Natural killer cell (primary cell): ENCODE data around the gene PTGR2. TPM values are rescaled to one million over a fixed set of nuclear protein-coding genes. Genes with fewer than 3 reads are reported as not detected.

Experiments
- ATAC-seq, 3 donors: fragments of 150-1000 bp in 2 of 3; fragments of 200-7000 bp in 1 of 3; cut with Tn5 transposase; 1 replicate in 1 of 3; 2 replicates in 2 of 3; pipeline ENCODE4 v1.10.0; 2021; ENCODE audit warnings: mild to moderate bottlenecking in 2 of 3, moderate library complexity in 2 of 3
- DNase-seq, 2 donors: peaks; one replicate each; pipeline versions ENCODE4 v3.0.0 to v3.0.0-alpha.2; 2013 to 2021; ENCODE audit warnings: mixed read lengths in 1 of 2
- H3K27ac ChIP-seq: one replicate; pipeline ENCODE4 v1.5.1; 2013; ENCODE audit warnings: mild to moderate bottlenecking, low read length
- H3K27me3 ChIP-seq: one replicate; pipeline ENCODE4 v1.6.1; 2013; ENCODE audit warnings: low read length; ENCODE audit not compliant: control insufficient read depth, insufficient read depth
- H3K36me3 ChIP-seq: one replicate; pipeline ENCODE4 v1.6.1; 2013; ENCODE audit warnings: low read length; ENCODE audit not compliant: control insufficient read depth, insufficient read depth
- H3K4me1 ChIP-seq: one replicate; pipeline ENCODE4 v1.6.1; 2013; ENCODE audit warnings: low read length; ENCODE audit not compliant: control insufficient read depth, insufficient read depth
- H3K4me3 ChIP-seq: one replicate; pipeline ENCODE4 v1.5.1; 2013; ENCODE audit warnings: low read length
- H3K9me3 ChIP-seq: one replicate; pipeline ENCODE4 v1.6.1; 2013; ENCODE audit warnings: low read length; ENCODE audit not compliant: control insufficient read depth, insufficient read depth
- H3K27ac Mint-ChIP-seq, 2 donors: one replicate each; pipeline ENCODE4 v1.8.0; 2022; ENCODE audit warnings: mild to moderate bottlenecking in 2 of 2, mixed read lengths in 2 of 2, moderate library complexity in 1 of 2
- H3K27me3 Mint-ChIP-seq, 2 donors: one replicate each; pipeline ENCODE4 v1.8.0; 2022; ENCODE audit warnings: low read depth in 2 of 2, mixed read lengths in 2 of 2
- H3K36me3 Mint-ChIP-seq: one replicate; pipeline ENCODE4 v1.8.0; 2022; ENCODE audit warnings: mixed read lengths
- H3K4me1 Mint-ChIP-seq, 2 donors: one replicate each; pipeline ENCODE4 v1.8.0; 2022; ENCODE audit warnings: mixed read lengths in 2 of 2
- H3K4me3 Mint-ChIP-seq: one replicate; pipeline ENCODE4 v1.8.0; 2022; ENCODE audit warnings: mild to moderate bottlenecking, moderate library complexity, mixed read lengths
- H3K9me3 Mint-ChIP-seq, 2 donors: one replicate each; pipeline ENCODE4 v1.8.0; 2022; ENCODE audit warnings: mixed read lengths in 2 of 2
- WGBS: methylation state at CpG from one replicate; pipeline ENCODE4 v1.1.7; 2013; ENCODE audit warnings: missing lambda C conversion rate; ENCODE audit not compliant: insufficient coverage; 5-methylcytosine and 5-hydroxymethylcytosine counted together
- intact Hi-C: fragments of 100-400 bp; cut with micrococcal nuclease; formaldehyde crosslinking; loops from one replicate; pipeline ENCODE4 v1.14.2; 2022
- total RNA-seq, 4 donors: library from RNA; stranded (reverse); fragments of 120-200 nt in 1 of 4; gene quantifications; one replicate each; pipeline versions ENCODE4 v1.2.3 to v1.2.4, GENCODE V29; 2013 to 2022
- TF ChIP-seq, protein P1 (sequence below): fragments of 200-600 bp; IDR thresholded peaks from one replicate; pipeline ENCODE4 v1.8.0; 2022; ENCODE audit warnings: antibody characterized with exemption

Gene PTGR2
- total RNA-seq, 3 donors from 2014 or later (not counting 1 experiment from before 2014, with no cell fraction given) = 0.48 to 1.5 (median 1.5) TPM

DNA sequence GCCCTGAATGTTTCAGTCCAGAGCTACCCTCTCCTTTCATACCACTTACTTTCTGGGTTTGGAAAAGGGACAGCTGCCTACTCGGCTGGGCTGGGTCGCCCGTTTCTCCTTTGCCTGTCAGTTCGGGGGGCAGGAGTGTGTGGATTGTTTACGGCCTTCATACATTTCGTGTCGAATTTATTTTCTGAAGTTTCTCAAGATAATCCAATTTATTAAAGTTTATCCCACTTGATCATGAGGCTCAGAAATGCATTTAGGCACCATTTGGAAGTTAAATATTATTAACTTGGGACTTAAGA lies 35.6 kb downstream of the PTGR2 start:
- TF ChIP-seq, protein P1, sequence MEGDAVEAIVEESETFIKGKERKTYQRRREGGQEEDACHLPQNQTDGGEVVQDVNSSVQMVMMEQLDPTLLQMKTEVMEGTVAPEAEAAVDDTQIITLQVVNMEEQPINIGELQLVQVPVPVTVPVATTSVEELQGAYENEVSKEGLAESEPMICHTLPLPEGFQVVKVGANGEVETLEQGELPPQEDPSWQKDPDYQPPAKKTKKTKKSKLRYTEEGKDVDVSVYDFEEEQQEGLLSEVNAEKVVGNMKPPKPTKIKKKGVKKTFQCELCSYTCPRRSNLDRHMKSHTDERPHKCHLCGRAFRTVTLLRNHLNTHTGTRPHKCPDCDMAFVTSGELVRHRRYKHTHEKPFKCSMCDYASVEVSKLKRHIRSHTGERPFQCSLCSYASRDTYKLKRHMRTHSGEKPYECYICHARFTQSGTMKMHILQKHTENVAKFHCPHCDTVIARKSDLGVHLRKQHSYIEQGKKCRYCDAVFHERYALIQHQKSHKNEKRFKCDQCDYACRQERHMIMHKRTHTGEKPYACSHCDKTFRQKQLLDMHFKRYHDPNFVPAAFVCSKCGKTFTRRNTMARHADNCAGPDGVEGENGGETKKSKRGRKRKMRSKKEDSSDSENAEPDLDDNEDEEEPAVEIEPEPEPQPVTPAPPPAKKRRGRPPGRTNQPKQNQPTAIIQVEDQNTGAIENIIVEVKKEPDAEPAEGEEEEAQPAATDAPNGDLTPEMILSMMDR = no peak
- Histone ChIP-seq H3K36me3 (peaks cover 2% of the 10 kb centered on the region), H3K27ac (peak overlapping the region; percentile 97), H3K4me3 (peak overlapping the region; percentile 81), H3K27me3 (no peaks in the 10 kb centered on the region), H3K4me1 (peaks cover 13% of the 10 kb centered on the region), H3K9me3 (no peaks in the 10 kb centered on the region)
- H3K36me3 Mint-ChIP-seq = no peaks in the 10 kb centered on the region
- H3K4me3 Mint-ChIP-seq = peak overlapping the region; percentile 96
- no peak for ATAC-seq
- H3K27ac Mint-ChIP-seq = peak overlapping the region; percentile 99
- H3K4me1 Mint-ChIP-seq = peaks cover 42 to 54% of the 10 kb centered on the region in 2 donors
- H3K9me3 Mint-ChIP-seq = no peaks in the 10 kb centered on the region
- intact Hi-C loops = loop anchor here (2.0 to 10.0 kb wide), 3 partner anchors 64 to 135 kb away; partner anchors contain the start of genes BBOF1, COQ6, ENTPD5 and FAM161B
- WGBS = 0% methylated on average over 2 of the region's 7 CpGs
- no peaks in the 10 kb centered on the region for H3K27me3 Mint-ChIP-seq
- DNase-seq = no peak

DNA sequence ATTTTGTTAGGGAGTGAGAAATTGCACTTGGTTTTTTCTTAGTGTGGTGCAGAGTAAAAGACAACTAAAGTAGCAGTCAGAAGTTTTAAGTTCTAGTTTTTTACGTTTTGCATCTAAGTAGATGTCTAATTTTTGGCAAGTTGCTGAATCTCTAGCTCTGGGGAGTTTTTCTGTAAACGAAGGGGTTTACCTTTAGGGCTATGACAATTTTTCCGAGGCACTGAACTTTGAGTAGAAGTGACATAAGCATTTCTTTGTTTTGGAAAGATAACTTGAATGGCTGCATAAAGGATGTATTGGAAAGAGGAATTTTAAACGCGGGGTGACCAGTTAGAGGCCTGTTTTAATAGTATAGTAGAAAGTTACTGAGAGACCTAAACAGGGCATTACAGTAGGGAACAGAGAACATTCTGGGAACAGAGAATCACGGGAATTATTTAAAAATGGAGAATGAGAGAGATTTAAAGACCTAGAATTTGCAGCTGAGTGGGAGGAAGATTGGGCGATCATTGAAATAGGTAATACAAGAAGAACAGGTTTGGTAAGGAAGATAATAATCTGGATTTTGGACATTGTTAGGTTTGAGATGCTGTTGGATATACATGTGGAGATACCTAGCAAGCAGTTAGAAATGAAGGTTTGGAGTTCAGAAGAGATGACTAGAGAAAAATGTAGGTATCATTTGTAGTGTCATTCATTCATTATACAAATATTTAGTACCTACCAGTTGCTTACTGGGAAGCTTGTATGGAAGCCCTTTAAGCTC lies 36.2 kb downstream of the PTGR2 start:
- TF ChIP-seq, protein P1 = no peak
- H3K27ac ChIP-seq = peak overlapping the region; percentile 97
- WGBS = 38% methylated on average over 7 of the region's 7 CpGs
- no peaks in the 10 kb centered on the region for H3K27me3 ChIP-seq
- DNase-seq (peak in 1 of 2 donors; percentile 50), ATAC-seq (no peak)
- peaks cover 2% of the 10 kb centered on the region for H3K36me3 ChIP-seq
- H3K9me3 ChIP-seq = no peaks in the 10 kb centered on the region
- H3K4me1 Mint-ChIP-seq = peaks cover 42 to 54% of the 10 kb centered on the region in 2 donors
- H3K36me3 Mint-ChIP-seq = no peaks in the 10 kb centered on the region
- H3K4me3 ChIP-seq = peak overlapping the region; percentile 81
- no peaks in the 10 kb centered on the region for H3K9me3 Mint-ChIP-seq
- H3K27me3 Mint-ChIP-seq = no peaks in the 10 kb centered on the region
- peak overlapping the region; percentile 96 for H3K4me3 Mint-ChIP-seq
- H3K27ac Mint-ChIP-seq = peak overlapping the region; percentile 99
- intact Hi-C loops = loop anchor here (2.0 to 10.0 kb wide), 3 partner anchors 63 to 136 kb away; partner anchors contain the start of genes BBOF1, COQ6, ENTPD5 and FAM161B
- H3K4me1 ChIP-seq = peaks cover 13% of the 10 kb centered on the region

DNA sequence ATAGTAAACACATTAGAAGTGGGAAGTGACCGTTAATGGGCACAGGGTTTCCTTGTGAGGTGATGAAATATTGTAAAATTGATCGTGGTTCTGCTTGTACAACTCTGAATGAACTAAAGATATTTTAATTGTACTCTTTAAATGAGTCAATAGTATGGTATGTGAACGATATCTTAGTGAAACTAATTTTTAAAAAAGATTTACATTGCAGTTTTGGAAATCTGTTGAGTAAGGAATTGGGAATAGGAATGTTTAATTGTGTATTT lies 36.8 kb downstream of the PTGR2 start:
- Mint-ChIP-seq H3K9me3 (no peaks in the 10 kb centered on the region), H3K27ac (peak overlapping the region; percentile 99), H3K4me1 (peaks cover 42 to 54% of the 10 kb centered on the region in 2 donors), H3K27me3 (no peaks in the 10 kb centered on the region), H3K4me3 (peak overlapping the region; percentile 96), H3K36me3 (no peaks in the 10 kb centered on the region)
- H3K4me1 ChIP-seq = peaks cover 13% of the 10 kb centered on the region
- TF ChIP-seq, protein P1 = no peak
- ATAC-seq = no peak
- DNase-seq = no peak
- H3K27ac ChIP-seq = peak overlapping the region; percentile 97
- intact Hi-C loops = loop anchor here (5.0 to 10.0 kb wide), 2 partner anchors 126 to 136 kb away; partner anchors contain the start of genes BBOF1 and ENTPD5
- H3K27me3 ChIP-seq = no peaks in the 10 kb centered on the region
- no peaks in the 10 kb centered on the region for H3K9me3 ChIP-seq
- WGBS = 51% methylated on average over 3 of the region's 3 CpGs
- H3K4me3 ChIP-seq = no peak overlapping the region
- peaks cover 2% of the 10 kb centered on the region for H3K36me3 ChIP-seq
